Hematopoietic multipotent progenitor cell treated with erythropoietin and hydrocortisone succinate and interleukin-3 and kit ligand, for 17 days (in vitro differentiated cells): ENCODE measurements around the gene EIF2A.
A peak's percentile ranks its signal among the peaks of the same experiment; 100 is the strongest.
"Not testable (repeated sequence)": the region's sequence is repeated elsewhere in the genome, so short reads cannot be mapped to it uniquely, and the experiment has no call there.

Experiments used
- DNase-seq: peaks from one replicate; pipeline ENCODE4 v3.0.0-alpha.2; 2015; ENCODE audit warnings: low spot score

Gene EIF2A

DNA sequence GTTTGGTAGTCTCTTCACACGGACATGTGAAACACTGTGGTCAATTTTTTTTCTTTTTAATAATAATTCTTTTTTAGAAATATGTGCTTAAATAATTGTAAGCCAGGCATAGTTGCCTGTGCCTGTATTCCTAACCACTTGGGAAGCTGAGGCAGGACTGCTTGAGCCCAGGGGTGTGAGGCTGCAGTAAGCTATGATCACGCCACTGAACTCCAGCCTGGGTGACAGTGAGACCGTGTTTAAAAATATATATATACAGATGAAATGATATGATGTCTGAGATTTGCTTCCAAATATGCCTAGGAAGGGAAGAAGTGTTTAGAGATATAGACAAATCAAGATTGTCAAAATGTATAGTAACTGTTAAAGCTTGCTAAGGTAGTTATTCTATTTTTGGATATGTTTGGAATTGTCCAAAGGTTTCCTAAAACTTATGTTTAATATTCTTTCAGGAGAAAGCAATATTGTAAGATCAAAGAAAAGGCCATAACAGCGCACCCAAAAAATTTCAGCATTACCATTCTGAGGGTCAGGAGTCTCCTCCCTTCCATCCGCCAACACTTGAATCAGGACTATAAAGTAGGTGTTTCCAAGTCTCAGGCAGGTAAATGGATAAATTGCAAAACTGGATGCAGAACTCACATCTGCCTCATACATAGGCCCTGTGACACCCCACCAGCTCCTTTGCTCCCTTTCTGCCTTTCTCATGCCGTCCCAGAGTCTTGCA lies 56.0 kb downstream of the EIF2A start:
- DNase-seq, result no peak

DNA sequence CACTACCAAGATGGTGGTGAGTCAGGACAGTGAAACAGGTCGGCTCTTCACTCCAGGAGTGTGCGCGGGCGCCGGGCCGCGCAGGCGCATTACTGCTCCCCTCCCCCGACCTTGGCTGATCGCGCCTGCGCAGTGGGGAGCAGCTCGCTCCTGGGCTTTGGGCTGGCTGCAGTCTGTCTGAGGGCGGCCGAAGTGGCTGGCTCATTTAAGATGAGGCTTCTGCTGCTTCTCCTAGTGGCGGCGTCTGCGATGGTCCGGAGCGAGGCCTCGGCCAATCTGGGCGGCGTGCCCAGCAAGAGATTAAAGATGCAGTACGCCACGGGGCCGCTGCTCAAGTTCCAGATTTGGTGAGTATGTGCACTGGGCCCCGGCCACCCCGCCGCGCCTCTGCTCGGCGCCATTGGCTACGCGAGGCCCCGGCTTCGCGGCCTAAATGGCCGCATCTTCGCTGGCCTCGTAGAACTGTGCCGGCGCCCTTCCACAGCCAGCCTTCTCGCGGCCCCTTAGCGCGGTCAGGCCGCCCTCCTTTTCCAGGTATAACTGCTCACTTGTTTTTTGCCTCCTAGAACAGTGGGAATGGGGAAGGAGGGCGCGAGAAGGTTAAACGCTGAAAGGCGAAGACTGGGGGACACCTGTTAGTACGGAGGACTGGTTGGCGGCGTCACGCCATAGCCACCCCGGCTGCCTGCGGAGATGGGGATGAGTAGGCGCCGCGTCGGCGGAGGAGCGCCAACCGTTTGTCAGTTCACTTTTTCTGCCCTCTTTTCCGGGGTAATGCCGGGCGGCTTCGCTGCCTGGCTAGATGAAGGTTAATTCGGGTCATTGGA lies 56.8 kb downstream of the EIF2A start, which contains the start of gene SELENOT:
Gene SELENOT, plus strand, starts transcription at position 169 of the 827 bp plus-strand sequence. Its CDS starts 42 bp downstream, at position 211.
- peak; percentile 99 for DNase-seq

GRCh38 chr3:150603980-150604319 lies 57.4 kb downstream of the EIF2A start:
- no peak for DNase-seq

- peak; percentile 54 for DNase-seq
Measured at GRCh38 chr3:150605998-150606641, 59.5 kb downstream of the EIF2A start.

DNA sequence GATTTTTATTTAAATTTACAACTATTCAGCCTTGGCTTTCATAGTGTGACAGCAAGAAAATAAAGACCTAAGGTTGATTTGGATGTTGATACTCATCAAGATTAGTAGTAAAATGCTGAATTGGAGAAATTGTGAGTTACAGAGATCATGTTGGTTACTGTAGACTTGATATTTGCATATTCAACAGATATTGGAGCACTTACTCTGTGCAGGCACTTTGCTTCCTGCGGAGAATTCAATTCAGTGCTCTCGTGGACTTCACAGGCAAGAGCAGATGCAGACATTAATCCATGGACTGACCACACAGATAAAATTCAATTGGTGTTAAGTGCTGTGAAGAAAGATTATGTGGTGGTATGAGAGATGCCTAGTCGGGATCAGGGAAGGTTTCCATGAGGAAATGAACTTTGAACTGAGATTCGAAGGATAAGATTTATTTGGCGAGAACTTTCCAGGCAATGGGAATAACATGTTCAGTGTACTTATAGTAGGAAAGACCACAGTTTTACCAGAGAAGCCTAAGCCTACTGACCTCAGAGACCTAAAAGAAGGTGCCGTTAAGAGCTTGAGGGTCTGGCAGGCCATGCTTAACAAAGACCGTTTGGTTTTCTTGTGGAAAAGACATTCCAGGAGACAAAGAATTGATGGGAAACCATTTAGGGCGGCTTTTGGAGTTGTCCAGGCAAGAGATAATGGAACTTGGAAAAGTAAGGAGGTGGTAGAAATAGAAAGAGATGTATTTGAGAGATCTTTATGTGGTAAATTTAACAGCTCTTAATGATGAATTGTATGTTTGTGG lies 60.9 kb downstream of the EIF2A start:
- DNase-seq, result no peak

GRCh38 chr3:150609988-150610387 lies 63.4 kb downstream of the EIF2A start:
- DNase-seq, result no peak

DNA sequence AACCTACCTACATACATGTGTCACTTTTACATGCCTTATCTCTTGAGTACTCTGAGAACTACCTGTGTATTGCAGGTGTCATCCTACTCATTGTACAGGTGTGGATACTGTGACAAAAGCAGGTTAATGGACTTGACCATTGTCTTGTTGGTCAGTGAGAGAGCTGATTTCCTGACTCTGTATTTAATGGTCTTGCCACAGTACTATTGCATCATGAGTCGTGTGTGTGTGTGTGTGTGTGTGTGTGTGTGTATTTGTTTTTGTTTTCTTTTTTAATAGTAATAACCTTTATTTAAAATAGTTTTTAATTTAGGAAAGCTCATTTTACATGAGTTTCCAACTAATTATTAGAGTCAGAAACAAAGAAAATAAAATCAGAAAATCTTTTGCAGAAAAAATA lies 64.2 kb downstream of the EIF2A start:
- no peak for DNase-seq

DNA sequence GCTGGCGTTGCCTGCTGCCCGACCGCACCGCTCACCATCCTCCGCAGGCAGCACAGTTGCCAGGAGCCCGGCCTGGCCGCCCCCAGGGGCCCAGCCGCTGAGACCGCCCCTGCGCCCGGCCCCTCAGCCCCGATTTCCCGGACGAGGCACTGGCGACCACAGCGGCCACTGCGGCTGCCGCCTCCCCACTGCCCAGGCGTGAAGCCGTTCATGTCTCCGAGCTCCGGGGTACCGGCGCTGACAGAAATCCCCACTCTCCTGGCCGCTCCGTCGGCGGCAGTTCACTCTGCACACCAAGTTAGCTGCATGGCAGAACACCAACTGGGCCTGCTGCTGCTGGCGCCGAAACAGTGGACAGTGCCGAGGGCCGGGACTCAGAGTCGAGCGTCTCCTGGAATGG lies 65.1 kb downstream of the EIF2A start:
- DNase-seq, result no peak

DNA sequence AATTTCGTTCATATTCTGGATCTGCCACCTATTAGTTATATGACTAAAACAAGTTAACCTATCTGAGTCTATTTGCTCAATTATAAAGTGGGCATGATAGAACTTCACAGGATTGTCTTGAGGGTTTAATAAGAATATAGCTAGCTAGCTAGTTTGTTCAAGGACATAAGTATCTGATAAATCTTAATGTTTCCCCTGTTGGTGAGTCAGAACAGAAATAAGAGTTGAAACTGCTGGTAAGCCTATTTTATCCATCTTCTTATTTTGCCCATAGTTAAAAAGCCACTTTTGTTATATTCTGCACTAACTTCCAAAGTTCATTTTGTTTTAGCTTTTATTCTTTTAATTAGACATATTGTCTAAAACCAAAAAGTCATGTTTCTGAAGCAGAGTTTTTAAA lies 65.9 kb downstream of the EIF2A start:
- DNase-seq, result no peak

DNA sequence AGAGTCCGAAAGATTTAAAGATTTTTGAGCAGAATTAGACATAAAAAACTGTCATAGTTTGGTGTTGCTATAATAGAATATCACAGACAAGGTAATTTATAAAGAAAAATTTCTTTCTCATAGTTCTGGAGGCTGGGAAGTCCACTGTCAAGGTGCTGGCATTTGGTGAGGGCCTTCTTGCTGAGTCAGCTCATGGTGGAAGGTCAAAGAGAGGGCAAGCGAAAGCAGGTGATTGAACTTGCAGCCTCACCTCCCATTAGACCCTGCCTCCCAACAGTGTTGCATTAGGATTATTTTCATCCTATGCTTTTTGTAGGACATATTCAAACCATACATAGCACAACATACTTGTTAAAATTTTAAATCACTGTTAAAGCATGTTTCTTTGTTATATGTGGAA lies 66.4 kb downstream of the EIF2A start:
- no peak for DNase-seq

GRCh38 chr3:150613709-150614480 lies 67.3 kb downstream of the EIF2A start:
- DNase-seq, result no peak

DNA sequence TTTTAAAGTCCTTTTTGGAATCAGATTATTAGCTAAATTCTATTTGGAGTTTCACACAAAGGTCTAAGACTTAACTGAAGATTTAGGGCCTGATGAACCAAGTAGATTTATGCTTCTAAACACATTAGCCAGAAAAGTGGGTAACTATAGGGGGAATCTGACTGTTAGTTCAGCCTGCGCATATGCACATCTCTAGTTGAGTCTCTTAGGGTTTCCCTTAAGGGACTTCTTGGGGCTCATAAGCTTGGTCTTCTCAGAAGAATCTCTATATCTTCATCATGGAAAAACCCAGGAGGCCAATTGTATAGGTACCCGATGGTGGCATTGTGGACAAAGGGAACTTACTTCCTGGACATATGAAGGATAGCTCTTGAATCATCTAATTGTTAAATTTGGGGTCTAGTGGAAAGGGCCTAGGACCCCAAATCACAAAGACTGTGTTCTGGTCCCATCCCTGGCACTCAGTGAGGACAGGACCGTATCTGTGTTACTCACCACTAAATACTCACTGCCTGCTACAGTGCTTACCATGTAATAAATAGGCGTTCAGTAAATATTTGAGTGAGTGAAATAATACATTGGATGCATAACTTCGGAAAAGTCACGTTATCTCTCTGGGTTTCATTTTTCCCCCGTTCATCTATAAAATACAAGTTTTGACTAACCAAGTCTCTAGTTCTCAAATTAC lies 73.6 kb downstream of the EIF2A start:
- no peak for DNase-seq

- not testable (repeated sequence) for DNase-seq
Measured at GRCh38 chr3:150622955-150623354, 76.4 kb downstream of the EIF2A start.

DNA sequence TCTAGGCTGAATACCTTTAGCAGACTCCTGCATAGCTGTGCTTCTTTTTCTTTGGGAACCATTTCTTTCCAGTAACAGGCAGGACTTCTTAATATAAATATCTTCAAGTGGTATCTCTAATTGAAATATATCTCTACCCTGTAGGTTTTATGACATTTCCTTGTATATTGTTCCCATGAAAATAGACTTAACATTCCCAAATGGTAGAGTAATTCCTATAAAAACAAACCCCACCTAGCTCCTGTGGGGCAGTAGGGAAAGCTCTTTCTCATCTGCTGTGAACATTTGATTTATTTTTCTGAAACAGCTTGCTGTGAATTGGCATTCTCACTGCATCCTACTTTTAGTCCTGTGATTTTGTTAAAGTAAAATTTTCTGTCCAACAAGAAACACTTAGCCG lies 77.4 kb downstream of the EIF2A start:
- no peak for DNase-seq

GRCh38 chr3:150626148-150626930 lies 79.8 kb downstream of the EIF2A start:
- no peak for DNase-seq

DNA sequence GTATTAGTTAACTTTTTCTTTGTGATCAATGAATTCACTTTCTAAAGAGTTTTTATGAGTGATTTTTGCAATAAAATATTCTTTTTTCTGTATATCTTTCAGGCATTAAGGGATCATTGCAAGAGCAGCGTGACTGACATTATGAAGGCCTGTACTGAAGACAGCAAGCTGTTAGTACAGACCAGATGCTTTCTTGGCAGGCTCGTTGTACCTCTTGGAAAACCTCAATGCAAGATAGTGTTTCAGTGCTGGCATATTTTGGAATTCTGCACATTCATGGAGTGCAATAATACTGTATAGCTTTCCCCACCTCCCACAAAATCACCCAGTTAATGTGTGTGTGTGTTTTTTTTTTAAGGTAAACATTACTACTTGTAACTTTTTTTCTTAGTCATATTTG lies 81.0 kb downstream of the EIF2A start:
- DNase-seq, result no peak

- no peak for DNase-seq
Measured at GRCh38 chr3:150631515-150632221, 85.1 kb downstream of the EIF2A start.

GRCh38 chr3:150635076-150635475 lies 88.5 kb downstream of the EIF2A start:
- DNase-seq, result no peak

DNA sequence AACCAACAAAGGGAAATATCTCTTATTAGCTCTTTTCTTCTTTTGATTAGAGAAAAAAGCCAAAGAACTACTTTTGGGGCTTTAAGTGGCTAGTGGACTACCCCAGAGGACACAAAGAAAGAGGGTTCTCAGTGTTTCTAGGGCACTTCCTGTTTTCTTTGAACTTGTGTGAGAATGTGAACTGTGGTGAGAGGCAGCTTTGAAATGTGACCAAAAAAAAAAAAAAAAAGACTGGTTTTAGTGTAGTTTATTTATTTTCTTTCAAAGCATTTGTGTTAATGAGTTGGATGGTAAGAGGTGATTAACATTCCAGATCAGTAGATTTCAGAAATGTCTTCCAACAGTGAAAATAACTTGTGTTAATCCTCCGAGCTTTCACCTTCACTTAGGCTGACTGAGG lies 88.9 kb downstream of the EIF2A start:
- no peak for DNase-seq
